ENCODE results near the gene RGS6. TPM values are rescaled to one million over a fixed set of nuclear protein-coding genes. Genes with fewer than 3 reads are reported as not detected.

RGS6 gene
- polyA plus RNA-seq, 1 donor, result 7.6 TPM

DNA sequence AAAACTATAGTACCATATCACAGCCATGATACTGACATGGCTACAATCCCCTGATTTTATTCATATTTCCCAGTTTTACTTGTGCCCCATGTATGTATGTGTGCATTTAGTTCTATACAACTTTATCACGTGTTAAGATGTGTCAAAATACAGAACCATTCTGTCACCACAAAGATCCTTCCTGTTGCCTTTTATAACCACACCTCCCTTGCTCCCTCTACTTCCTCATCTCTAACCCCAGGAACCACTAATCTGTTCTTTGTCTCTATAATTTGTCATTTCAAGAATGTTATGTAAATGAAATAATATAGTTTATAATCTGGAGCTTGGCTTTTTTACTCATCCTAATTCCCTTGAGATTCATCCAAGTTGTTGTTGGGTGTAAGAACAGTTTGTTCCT lies 603.3 kb downstream of the RGS6 start:
- no peak for DNase-seq

DNA sequence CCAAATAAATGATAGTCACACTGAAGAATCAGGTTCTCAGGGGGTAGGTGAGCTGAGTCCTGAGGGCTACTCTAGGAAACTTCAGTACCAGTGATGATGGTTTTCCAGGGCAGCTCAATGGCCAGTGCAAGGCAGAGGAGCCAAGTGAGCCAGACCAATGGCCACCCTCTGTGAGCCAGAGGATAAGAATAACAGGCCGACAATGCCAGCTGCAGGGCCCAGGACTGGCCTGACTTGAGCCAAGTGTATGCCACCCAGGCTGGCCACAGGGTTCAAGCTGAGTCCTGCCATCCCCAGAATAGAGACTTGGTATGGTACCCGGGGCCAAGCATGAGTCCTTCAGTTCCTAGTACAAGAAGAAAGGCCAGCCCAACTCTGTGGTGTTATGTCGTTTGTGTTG lies 606.2 kb downstream of the RGS6 start:
- DNase-seq, result no peak

DNA sequence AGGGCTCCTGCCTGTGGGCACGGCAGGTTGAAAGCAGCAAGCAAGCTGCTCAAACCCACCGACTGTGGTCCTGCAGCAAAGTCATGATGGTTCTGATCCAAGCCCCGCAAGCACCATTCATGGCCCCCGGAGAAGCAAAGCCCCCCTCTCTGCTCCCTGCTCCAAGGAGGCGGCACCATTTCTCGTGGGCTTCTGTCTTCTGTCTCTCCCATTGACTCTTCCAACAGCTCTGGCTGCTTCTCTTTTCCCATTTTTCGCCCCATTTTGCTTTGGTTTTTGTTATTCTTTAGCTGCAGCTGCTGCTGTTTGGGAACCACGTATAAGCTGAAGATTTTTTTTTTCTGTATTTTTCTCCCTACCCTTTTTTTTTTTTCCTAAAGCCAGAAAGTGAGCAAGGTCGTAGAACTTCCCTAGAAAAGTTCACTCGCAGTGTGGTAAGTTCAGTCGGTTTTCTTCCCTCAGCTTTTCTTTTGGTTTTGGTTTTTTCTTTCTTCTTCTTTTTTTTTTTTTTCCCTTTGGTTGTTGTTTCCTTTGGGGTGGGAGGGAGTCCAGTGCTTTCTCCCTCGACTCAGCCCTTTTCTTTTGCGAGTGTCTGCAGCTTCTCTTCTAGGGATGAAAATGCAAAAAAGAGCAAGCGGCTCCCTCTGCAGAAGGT lies 607.6 kb downstream of the RGS6 start:
- no peak for DNase-seq

DNA sequence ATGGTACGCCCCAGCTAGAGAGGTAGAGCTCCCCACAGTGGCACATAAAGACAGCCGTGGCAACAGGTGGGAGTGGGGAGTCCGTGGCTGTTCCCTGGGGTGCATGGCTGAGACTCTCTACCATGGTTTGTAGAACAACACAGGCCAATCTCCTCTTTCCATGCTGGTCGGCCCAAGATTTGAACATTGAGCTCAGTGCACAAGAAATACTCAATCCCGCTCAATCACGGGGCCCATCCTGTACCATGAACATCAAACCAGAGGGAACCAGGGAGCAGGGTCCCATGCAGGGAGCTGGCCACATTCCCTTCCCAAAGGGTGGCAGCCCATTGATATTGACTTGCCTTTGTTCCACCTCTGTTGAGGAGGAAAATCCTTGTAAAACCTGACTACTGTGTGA lies 608.6 kb downstream of the RGS6 start:
- DNase-seq, result no peak

DNA sequence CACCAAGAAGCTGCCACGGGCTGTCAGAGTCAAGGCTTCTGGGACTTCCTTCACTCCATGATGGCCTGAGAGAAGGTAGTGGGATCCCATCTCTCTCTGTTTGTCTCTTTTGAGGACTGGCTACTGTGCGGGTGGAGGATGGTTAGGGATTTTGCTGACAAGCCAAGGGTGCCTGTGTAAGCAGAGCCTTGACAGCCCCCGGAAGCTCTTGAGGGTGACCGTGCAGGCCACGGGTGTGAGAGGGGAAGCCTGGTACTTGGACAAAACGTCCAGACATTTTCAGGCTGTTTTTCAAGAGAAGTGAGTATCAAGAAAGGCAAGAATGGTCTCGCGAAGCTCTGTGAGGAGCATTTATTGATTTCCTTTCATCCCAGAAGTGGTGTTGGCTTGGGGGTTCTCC lies 609.3 kb downstream of the RGS6 start:
- no peak for DNase-seq

DNA sequence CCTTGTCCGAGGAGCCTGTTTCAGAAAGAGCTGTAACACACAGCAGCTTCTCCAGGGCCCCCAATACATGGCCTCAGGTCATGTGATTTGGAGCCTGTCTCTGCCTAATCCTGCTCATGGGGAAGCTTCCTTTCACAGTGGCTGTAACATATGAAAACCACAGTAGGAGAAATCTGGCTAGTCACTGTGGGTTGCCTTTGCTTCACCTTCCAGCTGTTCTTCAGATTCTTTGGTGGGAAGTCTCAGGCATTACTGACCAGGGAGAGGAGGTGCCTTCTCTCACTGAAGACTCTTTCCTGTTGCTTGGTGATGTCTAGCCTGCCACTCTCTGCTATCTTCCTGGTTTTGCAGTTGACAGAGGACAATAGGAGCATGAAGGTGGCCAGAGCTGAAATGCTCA lies 611.1 kb downstream of the RGS6 start:
- DNase-seq, result no peak

DNA sequence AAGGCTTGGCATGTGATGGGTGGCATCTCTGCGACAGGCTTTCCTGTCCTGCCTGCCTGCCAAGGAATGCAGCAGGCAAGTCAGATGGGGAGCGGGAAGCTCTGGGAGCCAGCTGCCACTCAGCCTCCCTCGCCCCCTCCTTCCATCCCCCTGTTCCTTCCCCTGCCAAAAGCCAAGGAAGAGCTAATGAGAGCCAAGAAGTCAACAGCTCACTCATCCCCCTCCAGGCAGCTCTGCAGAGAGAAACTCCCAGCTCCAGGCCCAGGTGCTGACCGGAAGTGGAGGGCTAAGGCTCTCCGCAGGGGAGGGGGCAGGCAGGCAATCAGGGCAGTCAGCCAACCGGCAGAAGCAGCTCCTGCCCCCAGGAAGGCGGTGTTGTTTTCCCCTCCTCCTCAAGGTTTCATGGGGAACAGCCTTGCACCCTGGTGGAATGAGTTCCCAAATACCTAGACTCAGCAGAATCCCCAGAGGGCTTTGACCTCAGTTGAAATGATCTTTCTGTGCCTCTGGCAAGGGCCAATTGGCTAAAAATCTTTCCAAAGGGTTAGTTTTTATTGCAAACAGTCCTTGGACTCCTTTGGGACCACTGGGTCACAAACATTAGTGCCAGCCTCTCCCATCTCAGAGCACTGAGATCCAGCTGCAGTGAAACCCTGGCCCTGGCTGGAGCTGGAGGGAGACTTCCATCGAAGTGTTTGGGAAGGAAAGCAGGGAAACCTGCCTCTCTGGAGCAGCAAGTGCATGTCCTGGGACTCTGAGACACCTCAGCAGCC lies 612.6 kb downstream of the RGS6 start:
- DNase-seq, result no peak

DNA sequence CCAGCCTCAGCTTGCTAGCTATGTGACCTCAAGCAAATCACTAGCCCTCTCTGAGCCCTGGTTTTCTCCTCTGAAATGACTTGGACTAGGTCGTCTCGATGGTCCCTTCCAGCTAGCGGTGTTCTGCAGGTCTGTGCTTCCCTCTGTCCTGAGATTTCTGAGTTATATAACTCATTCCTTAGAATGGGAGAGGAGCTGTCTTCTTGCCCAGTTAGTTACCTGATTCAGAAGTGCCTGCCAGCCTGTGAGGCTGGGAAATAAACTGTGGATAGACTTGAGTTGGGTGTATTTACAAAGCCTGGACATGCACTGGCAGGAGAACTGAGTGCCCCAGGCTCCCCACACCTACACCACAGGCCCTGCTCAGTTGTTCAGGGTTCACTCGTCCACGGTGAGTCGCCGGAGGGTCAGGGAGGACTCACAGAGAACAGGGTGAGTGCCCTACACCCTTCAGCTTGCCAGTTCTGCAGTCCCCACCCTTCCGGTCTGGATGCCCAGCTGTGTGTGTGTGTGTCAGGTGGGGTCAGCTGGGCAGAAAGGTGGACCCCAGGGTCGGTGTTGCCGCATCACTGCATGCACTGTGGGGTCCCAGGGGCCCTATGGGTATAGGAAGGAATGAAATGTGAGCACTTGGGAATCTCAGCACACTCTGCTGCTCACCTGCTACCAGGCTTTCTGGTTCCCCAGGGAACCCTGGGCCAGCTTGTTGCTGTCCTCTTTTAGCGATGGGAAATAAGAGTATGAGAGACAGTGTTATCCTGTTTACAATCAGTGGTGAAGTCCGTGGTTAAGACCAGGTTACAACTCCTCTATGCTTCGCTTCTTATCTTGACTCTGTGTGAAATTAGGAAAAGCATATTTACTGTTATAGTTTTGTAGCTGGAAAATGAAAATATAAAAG lies 613.4 kb downstream of the RGS6 start:
- no peak for DNase-seq

DNA sequence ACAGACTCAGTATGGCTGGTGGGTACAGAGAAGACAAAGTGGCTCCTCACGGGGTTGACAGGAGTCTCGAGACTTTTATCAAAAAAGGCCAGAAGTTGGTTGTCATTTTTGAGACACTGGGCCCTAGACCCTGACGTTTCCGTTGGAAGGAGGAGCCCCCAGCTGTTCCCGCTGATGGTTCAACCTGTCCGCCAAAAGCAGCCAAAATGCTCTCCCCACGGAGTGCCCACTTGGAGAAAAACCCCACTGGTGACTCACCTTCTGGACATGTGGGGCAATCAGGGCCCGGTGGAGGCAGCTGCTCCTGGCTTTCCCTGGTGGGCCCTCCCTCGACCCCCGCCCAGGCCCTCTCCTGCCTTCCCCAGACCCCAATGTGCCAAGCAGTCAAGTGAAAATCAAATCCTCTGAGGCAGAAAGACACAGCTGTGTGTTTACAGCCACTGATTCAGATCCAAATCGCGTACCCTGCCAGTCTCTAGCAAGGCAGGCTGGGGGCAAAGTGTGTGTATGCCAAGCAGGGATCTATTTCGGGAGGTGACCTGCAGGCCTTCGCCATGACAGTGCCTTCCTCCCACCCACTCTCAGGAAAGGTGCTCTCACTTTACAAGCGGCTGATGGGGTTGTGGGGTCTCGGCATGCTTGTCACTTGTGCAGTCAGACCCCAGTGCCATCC lies 614.3 kb downstream of the RGS6 start:
- no peak for DNase-seq

DNA sequence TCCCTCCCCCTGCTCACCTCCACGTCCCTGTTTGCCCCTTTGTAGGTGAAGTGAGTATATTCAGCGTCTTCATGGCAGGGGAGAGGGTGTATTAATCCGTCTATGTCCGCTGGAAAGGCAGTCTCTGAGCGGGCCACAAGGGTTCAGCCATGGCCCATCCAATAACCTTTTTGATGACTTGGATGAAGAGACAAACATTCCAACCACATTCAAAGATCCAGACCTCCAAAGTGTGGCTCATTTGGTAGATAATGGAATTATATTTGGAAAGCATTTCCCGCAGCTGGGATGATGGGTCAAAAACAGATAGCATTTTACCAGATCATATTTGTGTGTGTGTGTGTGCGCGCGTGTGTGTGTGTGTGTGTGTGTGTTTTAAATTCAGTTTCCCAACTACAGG lies 615.8 kb downstream of the RGS6 start:
- no peak for DNase-seq

DNA sequence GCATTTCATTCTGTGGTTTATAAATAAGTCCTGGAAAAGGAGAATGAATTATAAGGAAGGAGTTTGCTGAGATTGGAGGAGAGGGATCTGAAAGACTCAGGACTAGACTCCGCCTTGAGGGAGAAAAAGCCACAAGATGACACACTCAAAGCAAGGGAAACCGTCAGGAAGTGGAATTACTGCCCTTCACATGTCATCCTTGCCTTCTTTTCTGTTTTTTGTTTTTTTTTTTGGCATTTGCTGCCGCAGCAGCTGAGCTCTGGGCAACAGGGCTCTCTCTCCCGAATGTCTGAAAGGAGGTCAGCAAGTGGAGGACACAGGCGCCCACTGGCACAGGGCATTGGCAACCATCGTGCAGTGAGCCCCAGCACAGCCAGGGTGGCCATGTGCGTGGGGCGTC lies 616.8 kb downstream of the RGS6 start:
- DNase-seq, result no peak

DNA sequence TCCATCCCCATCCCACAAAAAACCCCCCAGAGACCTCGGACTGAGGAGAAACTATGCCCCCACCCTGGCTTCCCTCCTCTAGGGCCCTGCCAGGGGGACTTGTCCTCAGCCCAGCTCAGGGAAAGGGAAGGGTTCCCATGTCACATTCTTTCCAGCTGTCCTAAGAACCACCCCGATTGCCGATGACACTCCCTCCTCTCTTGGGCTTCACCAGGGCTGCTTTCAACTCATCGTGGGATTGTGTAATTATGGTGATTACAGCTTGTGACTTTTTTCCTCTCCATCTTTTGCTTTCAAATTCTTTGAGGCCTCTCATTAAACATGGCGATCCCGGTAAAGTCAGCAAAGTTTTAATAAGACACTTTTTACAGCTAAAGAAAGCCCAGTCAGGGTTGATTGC lies 617.6 kb downstream of the RGS6 start:
- DNase-seq, result no peak

DNA sequence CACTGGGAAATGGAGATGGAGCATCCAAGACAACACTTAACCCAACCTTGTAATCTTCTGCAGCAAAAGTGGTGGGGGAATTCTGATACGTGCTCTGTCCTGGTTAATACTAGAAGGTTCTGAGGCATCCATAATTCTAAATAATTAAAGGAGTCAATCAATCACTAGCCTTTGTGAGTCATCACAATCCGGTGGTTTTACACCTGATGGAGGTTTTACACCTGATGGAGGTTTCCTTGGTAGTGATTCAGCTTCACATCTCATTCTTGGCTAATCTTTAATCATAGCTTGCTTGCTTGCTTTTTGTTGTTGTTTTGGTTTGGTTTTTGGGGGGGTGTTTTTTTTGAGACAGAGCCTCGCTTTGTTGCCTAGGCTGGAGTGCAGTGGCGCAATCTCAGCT lies 618.3 kb downstream of the RGS6 start:
- no peak for DNase-seq

DNA sequence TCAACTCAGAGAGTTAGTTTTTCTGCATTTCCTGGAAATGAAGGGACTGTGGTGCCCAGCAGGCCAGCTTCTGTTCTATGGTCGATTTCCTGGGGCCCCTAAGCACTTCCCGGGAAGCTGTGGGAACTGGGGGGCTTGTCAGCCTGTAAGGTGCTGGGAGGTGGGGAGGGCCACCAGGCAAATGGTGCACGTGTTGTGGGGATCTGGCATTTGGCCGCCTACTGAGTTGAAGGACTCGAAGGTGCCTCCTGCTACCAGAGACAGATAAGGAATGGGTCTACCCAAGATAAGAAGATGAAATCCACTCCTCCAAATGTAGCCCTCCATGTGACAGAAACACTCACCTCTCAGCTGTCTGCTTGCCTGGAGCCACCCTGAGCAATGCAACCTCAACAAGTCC lies 620.0 kb downstream of the RGS6 start:
- DNase-seq, result no peak

DNA sequence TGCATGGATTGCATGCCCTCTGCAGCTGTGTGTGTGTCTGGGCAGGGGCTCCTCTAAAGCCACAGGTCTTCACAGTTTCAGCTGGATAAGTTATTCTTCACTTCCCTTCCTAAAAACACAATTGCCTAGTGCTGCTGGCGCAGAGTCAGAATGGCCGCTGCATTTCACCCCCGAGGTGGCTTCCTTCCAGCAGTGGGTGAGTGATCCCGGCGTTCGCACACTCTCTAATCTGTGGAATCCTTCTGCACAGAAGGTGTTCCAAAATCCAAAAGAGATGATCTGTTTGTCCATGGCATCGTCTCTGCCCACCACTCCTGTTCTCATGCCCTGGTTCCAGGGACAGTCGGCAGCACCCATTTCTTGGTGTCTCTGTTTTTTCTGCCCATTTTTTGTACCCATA lies 620.9 kb downstream of the RGS6 start:
- DNase-seq, result no peak

DNA sequence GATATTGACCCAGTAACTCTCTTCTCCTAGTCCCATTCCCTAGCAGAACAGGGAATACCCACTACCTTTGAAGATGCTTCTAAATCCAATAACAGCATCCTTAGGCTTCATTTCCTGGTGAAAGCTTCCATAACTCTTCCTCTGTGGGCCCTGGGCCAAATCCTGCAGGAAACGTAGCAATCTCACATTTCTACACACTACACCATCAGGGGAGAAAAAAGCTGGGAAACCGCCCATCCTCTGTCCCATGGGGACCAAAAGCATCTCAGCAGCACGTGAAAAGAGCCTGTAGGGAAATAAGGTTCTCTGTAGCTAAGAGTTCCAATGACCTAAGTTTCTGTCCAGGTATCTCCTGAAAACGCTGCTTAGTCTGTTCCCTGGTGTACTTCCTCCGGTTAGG lies 621.4 kb downstream of the RGS6 start:
- DNase-seq, result no peak

DNA sequence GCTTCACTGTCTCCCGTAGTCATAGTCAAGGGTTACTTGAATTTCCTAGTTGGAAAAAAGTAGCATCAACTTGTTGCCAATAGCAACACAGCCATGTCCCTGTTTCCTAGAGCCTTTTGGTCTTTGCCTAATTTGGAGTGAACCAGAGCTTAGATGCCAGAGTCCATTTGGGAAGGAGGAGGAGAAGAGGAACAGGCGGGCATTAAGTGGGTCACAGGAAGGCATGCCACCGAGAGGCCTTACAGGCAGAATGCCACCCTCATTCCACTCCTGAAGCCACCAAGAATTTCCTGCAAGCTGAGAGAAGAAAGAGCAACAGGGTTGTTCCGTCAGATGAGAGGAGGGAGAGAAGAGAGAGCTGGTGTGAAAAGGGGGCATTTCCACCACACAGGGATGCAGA lies 622.2 kb downstream of the RGS6 start:
- DNase-seq, result no peak

DNA sequence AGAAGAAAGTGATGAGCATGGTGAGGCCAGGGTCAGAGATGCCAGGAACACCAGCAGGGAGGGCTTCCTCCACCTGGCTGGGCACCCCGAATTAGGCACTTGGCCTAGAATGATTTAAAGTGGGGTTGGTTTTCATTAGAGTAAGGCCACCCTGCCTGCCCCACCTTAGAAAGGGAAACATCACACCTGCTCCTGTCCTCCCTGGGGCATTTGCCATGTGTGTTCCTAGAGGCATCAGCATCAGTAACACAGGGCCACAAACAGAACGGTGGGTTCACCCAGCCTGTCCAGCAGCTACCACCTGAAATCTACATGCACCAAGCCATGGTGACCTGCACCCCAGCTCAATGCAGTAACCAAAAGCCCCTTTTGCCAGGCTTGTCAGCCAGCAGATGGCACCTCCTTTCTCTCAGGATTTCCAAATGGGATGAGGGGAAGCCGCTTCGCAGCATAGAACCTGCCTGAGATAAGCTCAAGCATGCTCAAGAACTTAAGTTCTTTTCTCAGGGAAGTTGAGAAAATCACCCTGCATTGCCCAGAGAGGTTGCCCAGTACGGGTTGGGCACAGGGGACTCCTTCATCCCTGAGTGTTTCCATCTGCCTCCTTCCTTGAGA lies 622.9 kb downstream of the RGS6 start:
- DNase-seq, result no peak

DNA sequence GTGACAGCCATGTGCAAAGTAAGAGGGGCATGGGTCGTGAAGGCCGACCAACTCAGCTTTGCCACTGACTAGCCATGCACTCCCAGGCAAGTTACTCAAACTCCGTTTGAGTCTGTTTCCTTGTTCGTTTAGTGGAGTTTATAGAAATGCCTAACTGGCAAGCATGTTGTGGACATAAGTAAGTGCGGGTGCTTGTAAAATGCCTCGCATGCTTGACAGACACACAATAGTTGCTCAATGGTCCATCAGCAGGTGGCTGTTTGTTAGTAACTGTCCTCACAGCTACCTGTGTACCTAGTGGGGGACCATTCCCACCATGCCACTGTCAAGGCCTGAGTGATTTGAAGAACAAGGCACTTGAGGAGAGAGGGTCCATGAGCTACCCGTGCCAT lies 623.4 kb downstream of the RGS6 start:
- DNase-seq, result no peak

DNA sequence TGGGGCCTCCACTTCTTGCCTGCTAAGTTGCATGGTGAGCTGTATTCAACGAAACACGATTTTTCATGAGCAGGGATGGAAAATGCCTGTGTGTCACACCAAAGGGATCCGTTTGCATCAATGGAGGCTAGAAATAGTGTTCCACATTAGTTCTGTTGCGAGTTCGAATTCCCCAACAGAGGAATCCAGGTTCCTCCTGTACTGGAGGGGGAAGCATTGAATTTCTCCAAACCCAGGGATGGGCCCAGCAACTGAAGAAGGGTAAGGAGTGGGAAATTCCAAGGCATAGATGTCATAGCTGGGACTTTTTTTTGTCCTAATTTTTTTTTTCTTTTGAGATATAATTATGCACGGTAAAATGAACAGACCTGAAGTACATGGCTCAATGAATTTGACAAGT lies 625.4 kb downstream of the RGS6 start:
- DNase-seq, result no peak

DNA sequence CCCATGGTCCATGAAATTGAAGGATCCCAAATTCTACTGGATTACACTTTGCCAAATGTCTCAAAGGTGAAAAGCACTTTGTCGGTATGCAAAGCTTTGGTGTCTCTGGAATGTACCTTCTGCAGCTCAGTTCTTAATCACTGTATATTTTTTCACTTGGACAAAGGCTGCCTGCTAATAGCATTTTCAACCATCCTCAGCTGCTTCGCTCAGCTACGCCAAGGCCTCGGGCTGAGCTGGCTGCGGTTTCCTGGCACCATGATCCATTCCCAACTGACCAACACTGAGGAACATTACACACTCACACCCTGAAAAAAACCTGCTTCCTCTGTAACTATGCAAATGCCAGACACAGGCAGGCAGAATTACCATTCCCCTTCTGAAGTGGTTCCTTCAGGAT lies 626.5 kb downstream of the RGS6 start:
- peak; percentile 54 for DNase-seq

DNA sequence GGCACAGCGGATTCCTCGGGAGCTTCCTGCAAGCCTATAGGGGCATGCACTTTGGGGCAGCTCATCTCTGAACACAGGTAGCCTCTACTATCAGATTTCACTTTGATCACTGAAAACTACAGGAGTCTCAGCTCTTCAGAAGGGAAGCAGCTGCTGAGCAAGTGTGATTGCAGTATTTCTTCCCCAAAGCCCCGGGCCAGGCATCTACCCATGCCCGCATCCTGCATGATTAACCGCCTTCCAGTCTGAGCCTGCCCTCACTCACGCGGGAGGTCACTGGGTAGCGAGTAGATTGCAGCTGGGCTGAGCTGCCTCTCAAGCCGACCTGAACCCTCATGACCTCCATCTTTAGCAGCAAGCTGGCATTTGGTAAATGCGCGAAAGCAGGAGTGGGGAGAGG lies 627.0 kb downstream of the RGS6 start:
- DNase-seq, result no peak

Measured in hindlimb muscle (tissue), 1 donor.